Fibroblast of mammary gland (primary cell): Measurements from ENCODE around the gene CCNQ.
A peak's percentile ranks its signal among the peaks of the same experiment; 100 is the strongest.

Experiments
- DNase-seq: peaks from one replicate; pipeline ENCODE4 v3.0.0-alpha.2; 2010; ENCODE audit warnings: low read depth
- H3K4me3 ChIP-seq: 2 replicates; pipeline ENCODE4 v1.5.1; 2011; ENCODE audit warnings: low read depth, mild to moderate bottlenecking, low read length, moderate library complexity; ENCODE audit not compliant: control insufficient read depth
- CTCF ChIP-seq: conservative IDR thresholded peaks from 2 replicates; pipeline ENCODE4 v1.5.1; 2011; ENCODE audit warnings: low read depth, low read length, inconsistent platforms; ENCODE audit not compliant: control insufficient read depth, insufficient read depth

Gene CCNQ

GRCh38 chrX:153596981-153597750 is 1.8 kb downstream of the CCNQ start:
- H3K4me3 ChIP-seq = no peak overlapping the region
- DNase-seq = peak; percentile 17
- no peak for TF ChIP-seq CTCF

DNA sequence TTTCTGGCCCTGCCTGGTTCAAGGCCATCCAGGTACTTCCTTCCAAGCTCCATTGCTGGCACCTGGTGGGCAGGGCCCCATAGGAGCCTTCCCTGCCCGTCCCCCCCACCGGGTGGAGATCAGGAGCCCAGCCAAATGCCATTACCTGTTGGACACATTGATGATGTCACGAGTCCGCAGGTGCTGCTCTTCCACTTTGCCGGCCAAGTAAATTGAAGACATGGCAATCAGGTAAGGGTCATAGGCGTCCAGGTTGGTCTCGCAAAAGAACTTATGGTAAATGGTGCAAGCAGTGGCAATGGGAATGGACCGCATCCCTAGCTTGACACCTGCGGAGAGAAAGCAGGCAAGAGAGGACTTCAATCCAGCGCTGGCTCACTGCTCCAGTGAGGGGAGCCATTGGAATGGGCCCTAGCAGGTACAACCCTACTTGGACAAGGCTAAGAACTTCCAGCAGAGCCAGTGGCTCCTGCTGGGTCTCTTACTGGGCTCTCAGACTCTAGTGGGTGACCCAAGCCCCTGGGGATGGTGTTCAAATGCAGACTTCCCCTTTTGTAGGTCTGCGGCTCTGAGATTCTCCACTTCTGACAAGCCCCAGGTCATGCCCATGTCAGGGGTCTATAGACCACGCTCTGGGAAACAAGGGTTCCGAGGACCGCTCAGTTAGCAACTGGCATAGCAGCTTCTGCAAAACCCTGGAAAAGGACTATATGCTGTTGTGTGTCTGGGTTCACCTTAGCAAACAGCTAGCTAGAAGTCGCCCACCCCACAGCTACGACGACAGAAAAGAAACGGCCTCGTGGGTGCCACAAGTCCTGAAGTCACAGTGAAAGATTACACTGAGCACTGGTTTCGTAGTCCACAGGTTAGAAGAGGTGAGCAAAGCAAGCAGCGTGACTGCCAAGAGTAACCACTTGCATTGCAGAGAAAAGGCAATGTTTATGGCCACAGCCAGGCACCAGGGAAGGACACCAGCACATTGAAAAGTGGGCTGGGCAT is 2.8 kb downstream of the CCNQ start:
- no peak for DNase-seq
- no peak for TF ChIP-seq CTCF
- H3K4me3 ChIP-seq = no peak overlapping the region

GRCh38 chrX:153595387-153595786 is 3.6 kb downstream of the CCNQ start:
- no peak overlapping the region for H3K4me3 ChIP-seq
- no peak for TF ChIP-seq CTCF
- DNase-seq = no peak

DNA sequence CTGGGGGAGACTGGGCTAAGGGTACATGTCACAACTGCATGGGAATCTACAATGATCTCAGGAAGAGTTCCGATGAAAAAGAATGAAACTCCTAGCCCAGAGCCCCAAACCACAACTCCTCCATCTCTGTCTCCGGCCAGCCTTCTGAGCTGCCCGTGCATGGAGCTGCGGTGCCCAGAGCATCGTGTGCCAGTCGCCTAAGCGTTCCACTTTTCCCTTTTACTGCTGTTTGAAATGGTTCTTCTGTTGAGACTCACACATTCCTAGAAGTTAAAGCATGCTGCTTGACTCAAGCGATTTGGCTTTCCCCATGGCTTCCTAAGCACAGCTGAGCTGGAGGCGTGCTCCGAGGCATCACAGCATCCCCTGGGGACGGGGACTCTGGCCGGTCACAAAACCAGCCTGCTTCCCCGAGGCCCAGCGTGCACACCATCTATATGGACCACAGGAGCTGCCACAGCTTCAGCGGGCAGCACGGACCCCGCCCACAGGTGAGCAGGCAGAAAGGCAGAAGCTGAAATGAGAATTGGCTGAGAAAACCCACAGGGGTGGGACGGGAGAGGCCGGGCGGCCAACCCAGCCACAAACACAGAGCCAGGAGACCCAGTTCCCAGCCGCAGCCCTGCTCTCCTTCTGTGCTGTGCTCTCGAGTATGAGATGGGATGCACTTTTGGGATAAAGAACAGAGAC is 5.0 kb downstream of the CCNQ start:
- TF ChIP-seq CTCF = no peak
- no peak for DNase-seq
- no peak overlapping the region for H3K4me3 ChIP-seq

- DNase-seq = no peak
- no peak for TF ChIP-seq CTCF
- no peak overlapping the region for H3K4me3 ChIP-seq
Observed at GRCh38 chrX:153592966-153593688, 5.8 kb downstream of the CCNQ start.

GRCh38 chrX:153592091-153592833 is 6.7 kb downstream of the CCNQ start:
- no peak overlapping the region for H3K4me3 ChIP-seq
- no peak for TF ChIP-seq CTCF
- DNase-seq = no peak
